RWPE2 (cell line): ENCODE measurements around the gene PDLIM1.
A peak's percentile ranks its signal among the peaks of the same experiment; 100 is the strongest.

Source experiments
- ATAC-seq: fragments of 200-7000 bp; cut with Tn5 transposase; 3 replicates; pipeline ENCODE4 v1.9.1; 2021; ENCODE audit warnings: low read depth
- DNase-seq: peaks from one replicate; pipeline ENCODE4 v3.0.0-alpha.2; 2020; ENCODE audit warnings: low spot score
- H3K27ac ChIP-seq: fragments of 450-650 bp; 2 replicates; pipeline ENCODE4 v1.5.1; 2017; ENCODE audit warnings: mild to moderate bottlenecking; ENCODE audit not compliant: poor library complexity, severe bottlenecking
- H3K27me3 ChIP-seq: fragments of 250-450 bp; sonication (Bioruptor Pico); 2 replicates; pipeline ENCODE4 v1.5.1; 2021; ENCODE audit warnings: mild to moderate bottlenecking, moderate library complexity; ENCODE audit not compliant: insufficient read depth, poor library complexity, severe bottlenecking
- H3K36me3 ChIP-seq: fragments of 250-450 bp; sonication (Bioruptor Pico); 2 replicates; pipeline ENCODE4 v1.5.1; 2020; ENCODE audit warnings: low read depth, mild to moderate bottlenecking, moderate library complexity
- H3K4me1 ChIP-seq: fragments of 250-450 bp; sonication (Bioruptor Pico); 2 replicates; pipeline ENCODE4 v1.5.1; 2021; ENCODE audit warnings: mild to moderate bottlenecking, moderate library complexity; ENCODE audit not compliant: insufficient read depth, poor library complexity, severe bottlenecking
- H3K4me3 ChIP-seq: fragments of 250-450 bp; sonication (Bioruptor Pico); 2 replicates; pipeline ENCODE4 v1.5.1; 2021; ENCODE audit warnings: mild to moderate bottlenecking, moderate library complexity; ENCODE audit not compliant: severe bottlenecking
- H3K9me3 ChIP-seq: fragments of 250-450 bp; sonication (Bioruptor Pico); 2 replicates; pipeline ENCODE4 v1.5.1; 2021; ENCODE audit warnings: mild to moderate bottlenecking, moderate library complexity; ENCODE audit not compliant: severe bottlenecking
- CTCF ChIP-seq: fragments of 450-650 bp; IDR thresholded peaks from one replicate; pipeline ENCODE4 v1.5.1; 2017; ENCODE audit warnings: mild to moderate bottlenecking, moderate library complexity; ENCODE audit not compliant: poor library complexity, severe bottlenecking

The PDLIM1 gene

GRCh38 chr10:95278061-95278988 is 12.5 kb downstream of the PDLIM1 start:
- peaks cover 82% of the 10 kb centered on the region for H3K4me1 ChIP-seq
- no peak for ATAC-seq
- H3K27ac ChIP-seq = peak overlapping the region; percentile 94
- DNase-seq = no peak
- no peak for TF ChIP-seq CTCF
- H3K4me3 ChIP-seq = no peak overlapping the region
- peaks cover 28% of the 10 kb centered on the region for H3K36me3 ChIP-seq
- H3K27me3 ChIP-seq = no peaks in the 10 kb centered on the region
- H3K9me3 ChIP-seq = no peaks in the 10 kb centered on the region

- Histone ChIP-seq H3K27me3 (no peaks in the 10 kb centered on the region), H3K27ac (peak overlapping the region; percentile 94), H3K4me3 (no peak overlapping the region), H3K9me3 (no peaks in the 10 kb centered on the region), H3K4me1 (peaks cover 89% of the 10 kb centered on the region), H3K36me3 (peaks cover 29% of the 10 kb centered on the region)
- no peak for TF ChIP-seq CTCF
- ATAC-seq (no peak), DNase-seq (no peak)
Measured at GRCh38 chr10:95277614-95278013, 13.2 kb downstream of the PDLIM1 start.

- Histone ChIP-seq H3K4me3 (no peak overlapping the region), H3K27me3 (no peaks in the 10 kb centered on the region), H3K9me3 (no peaks in the 10 kb centered on the region), H3K4me1 (peaks cover 93% of the 10 kb centered on the region), H3K27ac (peak overlapping the region; percentile 94), H3K36me3 (peaks cover 29% of the 10 kb centered on the region)
- DNase-seq (no peak), ATAC-seq (no peak)
- no peak for TF ChIP-seq CTCF
Measured at GRCh38 chr10:95277201-95277570, 13.6 kb downstream of the PDLIM1 start.

- 0 out of 3 replicates have a peak, but pooled peaks have one; percentile 5 for ATAC-seq
- TF ChIP-seq CTCF = no peak
- Histone ChIP-seq H3K36me3 (peaks cover 29% of the 10 kb centered on the region), H3K4me1 (peaks cover 94% of the 10 kb centered on the region), H3K4me3 (no peak overlapping the region), H3K27ac (peak overlapping the region; percentile 94), H3K9me3 (no peaks in the 10 kb centered on the region), H3K27me3 (no peaks in the 10 kb centered on the region)
- DNase-seq = no peak
Measured at GRCh38 chr10:95276367-95277200, 14.2 kb downstream of the PDLIM1 start.
